CD4-positive, alpha-beta T cell treated with Interleukin-10 for 1 hour (primary cell): Measurements from ENCODE around the gene B4GALT5.
"Not testable (repeated sequence)": the region's sequence is repeated elsewhere in the genome, so short reads cannot be mapped to it uniquely, and the experiment has no call there.

ENCODE experiments used
- DNase-seq: peaks from one replicate; pipeline ENCODE4 v3.0.0-alpha.2; 2020

Gene B4GALT5

GRCh38 chr20:49653925-49654434 lies 59.7 kb downstream of the B4GALT5 start:
- DNase-seq = no peak

- DNase-seq = no peak
Measured at GRCh38 chr20:49649672-49650071, 64.0 kb downstream of the B4GALT5 start.

- no peak for DNase-seq
Measured at GRCh38 chr20:49647550-49647949, 66.1 kb downstream of the B4GALT5 start.

- no peak for DNase-seq
Measured at GRCh38 chr20:49646528-49646927, 67.2 kb downstream of the B4GALT5 start.

- DNase-seq = no peak
Measured at GRCh38 chr20:49646126-49646525, 67.6 kb downstream of the B4GALT5 start.

GRCh38 chr20:49644980-49645565 lies 68.6 kb downstream of the B4GALT5 start:
- no peak for DNase-seq

GRCh38 chr20:49642816-49643215 lies 70.9 kb downstream of the B4GALT5 start:
- no peak for DNase-seq

- no peak for DNase-seq
Measured at GRCh38 chr20:49641683-49642656, 71.7 kb downstream of the B4GALT5 start.

- DNase-seq = no peak
Measured at GRCh38 chr20:49637046-49637637, 76.5 kb downstream of the B4GALT5 start.

GRCh38 chr20:49636447-49636846 lies 77.2 kb downstream of the B4GALT5 start:
- DNase-seq = no peak

- no peak for DNase-seq
Measured at GRCh38 chr20:49635866-49636265, 77.8 kb downstream of the B4GALT5 start.

- DNase-seq = no peak
Measured at GRCh38 chr20:49635166-49635565, 78.5 kb downstream of the B4GALT5 start.

- no peak for DNase-seq
Measured at GRCh38 chr20:49634116-49634515, 79.6 kb downstream of the B4GALT5 start.

GRCh38 chr20:49633643-49634042 lies 80.0 kb downstream of the B4GALT5 start:
- DNase-seq = no peak

GRCh38 chr20:49633023-49633422 lies 80.7 kb downstream of the B4GALT5 start:
- DNase-seq = no peak

GRCh38 chr20:49631856-49632418 lies 81.7 kb downstream of the B4GALT5 start:
- DNase-seq = no peak

- DNase-seq = no peak
Measured at GRCh38 chr20:49631061-49631716, 82.5 kb downstream of the B4GALT5 start.

- DNase-seq = no peak
Measured at GRCh38 chr20:49630396-49630951, 83.2 kb downstream of the B4GALT5 start.

GRCh38 chr20:49629606-49630005 lies 84.1 kb downstream of the B4GALT5 start:
- DNase-seq = no peak

GRCh38 chr20:49628280-49628679 lies 85.4 kb downstream of the B4GALT5 start:
- not testable (repeated sequence) for DNase-seq

GRCh38 chr20:49627329-49627761 lies 86.3 kb downstream of the B4GALT5 start:
- DNase-seq = no peak

- not testable (repeated sequence) for DNase-seq
Measured at GRCh38 chr20:49624988-49625387, 88.7 kb downstream of the B4GALT5 start.
